Ureter (tissue), 1 donor: ENCODE data around the gene LRRC8A. TPM values are rescaled to one million over a fixed set of nuclear protein-coding genes. Genes with fewer than 3 reads are reported as not detected.
"Not testable (repeated sequence)": the region's sequence is repeated elsewhere in the genome, so short reads cannot be mapped to it uniquely, and the experiment has no call there.

ENCODE experiments used
- DNase-seq: peaks from one replicate; pipeline ENCODE4 v3.0.0-alpha.2; 2020; ENCODE audit warnings: low spot score
- total RNA-seq: library from RNA; stranded (reverse); gene quantifications from one replicate; pipeline ENCODE4 v1.2.4, GENCODE V29; 2023
- donor health status: DM: yes; HTN: yes; CAD: no.

Gene LRRC8A
- total RNA-seq, result 37.1 TPM

DNA sequence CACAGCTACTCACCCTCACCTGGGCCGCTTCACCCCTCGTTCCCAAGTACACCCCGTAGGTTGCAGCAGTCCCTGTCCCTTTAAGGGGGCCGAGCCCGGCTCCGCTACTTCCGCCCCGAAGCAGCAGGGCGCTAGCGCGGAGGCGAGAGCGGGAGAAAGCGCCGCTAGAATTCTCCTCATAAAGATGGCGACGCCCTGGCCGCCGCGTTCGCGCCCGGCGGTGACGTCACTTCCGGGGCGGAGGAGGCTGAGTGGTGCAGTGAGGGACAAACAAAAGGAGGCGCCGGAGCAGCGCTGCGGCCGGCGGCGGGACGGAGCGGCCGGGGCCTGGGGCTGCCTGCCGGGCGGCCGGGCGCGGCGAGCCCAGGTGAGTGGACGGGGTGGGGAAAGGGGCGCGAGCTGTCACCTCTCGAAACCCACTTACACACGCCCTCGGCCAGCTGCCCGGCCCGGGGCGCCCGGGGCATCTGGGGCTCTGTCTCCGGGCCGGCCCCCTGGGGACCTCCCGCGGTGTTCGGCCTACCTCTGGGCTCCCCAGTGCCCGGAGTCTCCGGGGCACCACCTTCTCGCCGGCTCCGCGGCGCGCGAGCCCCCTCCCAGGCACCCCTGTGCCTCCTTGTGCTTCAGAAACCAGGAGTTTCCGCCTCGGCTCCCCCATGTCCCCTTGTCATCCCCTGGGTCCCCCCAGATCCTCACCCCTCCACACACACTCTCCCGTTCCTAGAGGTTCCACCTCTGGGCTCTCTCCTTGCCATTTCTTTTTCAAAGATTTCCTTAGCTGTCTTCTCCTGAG lies at the start of gene LRRC8A, which contains the start of gene KYAT1:
Gene LRRC8A (plus strand): TSS at position 250 of the 793 bp plus-strand sequence. CDS start 25,032 bp downstream, outside the sequence.
Gene KYAT1 (minus strand): TSS at position 67 of the 793 bp plus-strand sequence. CDS start 36,545 bp downstream, outside the sequence.
- peak; percentile 98 for DNase-seq

DNA sequence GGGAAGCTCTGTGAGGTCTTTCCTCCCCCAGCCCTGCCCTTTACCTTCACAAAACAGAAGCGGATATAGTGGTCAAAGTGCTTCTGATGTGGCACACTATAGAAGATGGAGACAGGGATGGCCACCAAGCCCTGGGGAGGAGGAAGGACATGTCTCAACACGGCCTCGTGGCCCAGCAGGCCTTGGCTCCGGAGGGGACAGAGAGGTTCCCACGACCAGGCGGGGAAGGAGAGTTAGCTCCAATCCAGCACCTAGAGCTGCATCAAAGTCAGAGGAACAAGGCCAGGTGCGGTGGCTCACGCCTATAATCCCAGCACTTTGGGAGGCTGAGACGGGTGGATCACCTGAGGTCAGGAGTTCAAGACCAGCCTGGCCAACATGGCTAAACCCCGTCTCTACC lies 48.2 kb upstream of the LRRC8A start:
- no peak for DNase-seq

DNA sequence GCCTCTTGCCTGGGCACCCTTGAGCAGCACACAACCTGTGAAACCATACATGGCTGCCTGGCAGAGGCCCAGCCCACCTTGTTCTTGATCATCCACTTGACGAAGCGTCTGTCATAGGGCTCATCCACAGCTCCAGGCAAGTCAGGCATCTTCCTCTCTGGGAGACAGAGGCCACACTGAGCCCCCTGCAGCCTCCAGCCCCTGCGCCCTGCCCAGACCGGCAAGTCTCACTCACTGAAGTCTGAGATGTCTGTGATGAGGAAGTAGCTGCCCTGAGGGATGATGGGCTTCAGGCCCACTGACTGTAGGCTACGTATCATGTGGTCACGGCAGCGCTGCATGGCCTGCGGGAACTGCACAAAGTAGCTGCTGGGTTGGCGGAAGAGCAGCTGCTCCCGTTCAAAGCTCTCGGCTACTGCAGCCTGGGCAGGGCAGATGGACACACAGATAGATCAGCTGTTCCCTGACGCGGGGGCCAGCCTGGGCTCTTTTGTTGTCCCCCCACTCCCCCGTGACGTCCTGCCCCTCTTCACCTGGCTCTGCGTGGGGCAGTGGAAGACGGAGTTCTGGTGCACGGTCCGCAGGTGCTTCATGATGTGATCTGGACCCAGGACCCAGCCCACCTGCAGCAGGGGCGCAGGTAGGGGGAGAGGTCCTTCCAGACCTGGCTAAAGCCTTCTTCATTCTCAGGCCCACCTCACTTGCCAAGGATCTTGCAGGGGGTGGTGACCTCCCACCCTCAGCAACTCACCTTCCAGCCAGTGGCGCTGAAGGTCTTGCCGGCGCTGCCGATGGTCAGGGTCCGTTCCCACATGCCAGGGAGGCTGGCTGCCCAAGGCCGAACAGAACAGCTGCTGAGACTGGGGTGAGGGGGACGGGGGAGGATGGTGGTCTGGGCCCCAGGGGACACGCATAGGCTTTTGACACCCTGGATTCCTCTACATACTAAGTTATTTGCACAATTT lies 46.4 kb upstream of the LRRC8A start:
- no peak for DNase-seq

DNA sequence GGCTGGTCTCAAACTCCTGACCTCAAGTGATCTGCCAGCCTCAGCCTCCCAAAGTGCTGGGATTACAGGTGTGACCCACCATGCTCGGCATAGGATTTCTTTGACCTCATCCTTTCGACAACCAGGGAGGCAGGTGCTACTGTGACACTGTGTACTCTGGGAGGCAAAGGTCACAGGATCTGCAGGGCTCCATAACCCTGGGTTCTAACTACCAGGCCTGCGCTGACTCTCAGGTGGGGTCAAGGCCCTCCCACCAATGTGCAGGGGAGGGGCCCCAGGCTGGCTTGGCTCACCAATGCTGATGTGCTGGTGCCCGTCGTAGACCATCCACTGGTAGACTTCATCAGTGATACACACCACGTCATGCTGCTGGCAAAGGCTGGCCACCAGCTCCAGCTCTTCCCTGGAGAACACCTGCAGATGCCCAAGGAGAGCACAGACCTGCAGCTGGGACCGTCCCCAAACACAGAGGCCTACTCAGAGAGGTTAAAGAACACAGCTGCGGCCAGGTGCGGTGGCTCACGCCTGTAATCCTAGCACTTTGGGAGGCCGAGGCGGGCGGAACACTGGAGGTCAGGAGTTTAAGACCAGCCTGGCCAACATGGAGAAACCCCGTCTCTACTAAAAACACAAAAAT lies 45.3 kb upstream of the LRRC8A start:
- no peak for DNase-seq

- DNase-seq, result no peak
Measured at GRCh38 chr9:128838338-128838737, 43.6 kb upstream of the LRRC8A start.

- no peak for DNase-seq
Measured at GRCh38 chr9:128840524-128840923, 41.4 kb upstream of the LRRC8A start.

- DNase-seq, result no peak
Measured at GRCh38 chr9:128841694-128842492, 40.0 kb upstream of the LRRC8A start.

GRCh38 chr9:128843171-128843570 lies 38.8 kb upstream of the LRRC8A start:
- DNase-seq, result not testable (repeated sequence)

GRCh38 chr9:128845186-128845931 lies 36.6 kb upstream of the LRRC8A start:
- DNase-seq, result peak; percentile 63

DNA sequence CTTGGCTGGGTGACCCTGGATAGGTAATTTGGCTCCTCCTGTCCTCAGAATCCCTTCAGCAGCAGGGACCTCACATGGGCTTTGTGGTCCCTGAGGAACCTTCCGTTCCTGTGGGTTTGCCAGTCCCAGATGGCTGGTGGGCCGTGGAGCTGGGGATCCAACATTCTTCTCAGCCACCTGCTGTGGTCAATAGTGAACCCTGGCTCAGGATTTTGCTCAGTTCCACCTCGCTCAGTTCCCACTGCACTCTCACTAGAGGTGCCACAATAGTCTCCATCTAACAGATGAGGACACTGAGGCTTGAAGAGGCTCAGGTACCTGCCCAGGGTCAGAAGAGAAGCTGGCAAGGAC lies 35.3 kb upstream of the LRRC8A start:
- DNase-seq, result no peak

DNA sequence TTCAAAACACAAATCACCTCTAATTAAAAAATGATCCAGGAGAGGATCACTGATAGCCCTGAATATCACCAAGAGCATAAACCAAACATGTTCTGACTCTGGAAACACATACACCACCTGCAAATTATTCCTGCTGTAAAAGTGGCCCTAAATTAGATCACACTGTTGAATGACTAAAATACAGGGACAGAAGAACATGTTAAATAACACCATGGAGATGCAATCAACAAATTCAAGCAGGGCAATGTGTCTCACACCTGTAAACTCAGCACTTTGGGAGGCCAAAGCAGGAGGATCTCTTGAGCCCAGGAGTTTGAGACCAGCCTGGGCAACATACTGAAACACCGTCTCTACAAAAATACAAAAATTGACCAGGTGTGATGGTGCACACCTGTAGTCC lies 34.1 kb upstream of the LRRC8A start:
- DNase-seq, result no peak

- DNase-seq, result not testable (repeated sequence)
Measured at GRCh38 chr9:128851024-128851423, 30.9 kb upstream of the LRRC8A start.

- DNase-seq, result not testable (repeated sequence)
Measured at GRCh38 chr9:128851779-128852600, 29.9 kb upstream of the LRRC8A start.

GRCh38 chr9:128852646-128853045 lies 29.3 kb upstream of the LRRC8A start:
- DNase-seq, result not testable (repeated sequence)

DNA sequence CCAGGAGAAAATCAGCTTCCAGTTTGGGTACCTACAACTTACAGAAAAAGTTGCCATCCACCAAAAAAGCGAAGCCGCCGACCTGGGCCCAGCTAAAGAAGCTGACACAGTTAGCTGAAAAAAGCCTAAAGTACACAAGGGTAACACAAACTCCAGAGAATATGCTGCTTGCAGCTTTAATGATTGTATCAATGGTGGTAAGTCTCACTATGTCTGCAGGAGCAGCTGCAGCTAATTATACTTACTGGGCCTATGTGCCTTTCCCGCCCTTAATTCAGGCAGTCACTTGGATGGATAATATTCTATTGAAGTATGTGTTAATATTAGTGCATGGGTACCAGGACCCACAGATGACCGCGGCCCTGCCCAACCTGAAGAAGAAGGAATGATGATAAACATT lies 27.5 kb upstream of the LRRC8A start:
- DNase-seq, result not testable (repeated sequence)

DNA sequence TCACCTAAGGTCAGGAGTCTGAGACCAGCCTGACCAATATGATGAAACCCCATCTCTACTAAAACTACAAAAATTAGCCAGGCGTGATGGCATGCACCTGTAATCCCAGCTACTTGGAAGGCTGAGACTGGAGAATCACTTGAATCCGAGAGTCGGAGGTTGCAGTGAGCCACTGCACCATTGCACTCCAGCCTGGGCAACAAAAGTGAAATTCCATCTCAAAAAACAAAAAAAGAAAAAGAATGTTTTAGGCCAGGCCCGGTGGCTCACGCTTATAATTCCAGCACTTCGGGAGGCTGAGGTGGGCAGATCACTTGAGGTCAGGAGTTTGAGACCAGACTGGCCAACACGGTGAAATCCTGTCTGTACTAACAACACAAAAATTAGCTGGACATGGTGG lies 23.5 kb upstream of the LRRC8A start:
- not testable (repeated sequence) for DNase-seq

- no peak for DNase-seq
Measured at GRCh38 chr9:128860937-128861336, 21.0 kb upstream of the LRRC8A start.

DNA sequence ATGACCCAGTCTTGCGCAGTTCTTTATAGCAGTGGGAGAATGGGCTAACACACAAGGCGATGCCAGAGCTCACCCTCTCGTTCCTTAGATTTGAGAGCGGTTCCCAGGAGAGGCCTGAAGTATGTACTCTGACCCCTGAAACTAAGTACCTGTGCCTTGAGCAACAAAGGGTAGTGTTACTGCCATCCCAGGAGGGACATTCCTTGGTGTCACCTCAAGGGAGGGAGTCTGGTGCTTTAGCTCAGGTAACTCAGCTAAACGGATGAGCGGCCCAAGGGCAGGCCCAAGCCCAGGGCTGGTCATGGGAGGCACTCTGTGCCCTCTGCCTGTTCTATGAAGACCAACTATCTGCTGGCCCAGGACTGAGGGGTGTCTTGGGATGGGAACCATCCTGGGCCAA lies 20.4 kb upstream of the LRRC8A start:
- DNase-seq, result no peak

GRCh38 chr9:128862401-128862851 lies 19.5 kb upstream of the LRRC8A start:
- DNase-seq, result no peak
